ENCODE measurements around the gene AFAP1.

DNA sequence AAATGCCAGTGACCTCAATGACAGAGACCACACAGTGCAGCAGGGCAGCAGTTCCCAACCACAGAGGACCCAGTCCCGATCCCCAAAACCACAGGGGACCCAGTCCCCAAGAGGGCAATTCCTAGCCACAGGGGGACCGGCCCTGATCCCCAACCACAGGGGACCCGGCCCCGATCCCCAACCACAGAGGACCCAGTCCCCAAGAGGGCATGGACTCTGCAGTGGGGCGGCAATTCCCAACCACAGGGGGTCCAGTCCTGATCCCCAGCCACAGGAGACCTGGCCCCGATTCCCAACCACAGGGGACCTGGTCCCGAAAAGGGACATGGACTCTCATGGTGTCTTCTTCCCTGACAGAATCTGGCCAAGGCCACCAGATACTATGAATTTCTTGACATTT lies 136.3 kb downstream of the AFAP1 start:
- TF ChIP-seq CTCF (IDR thresholded peaks at IDR 0.05) (no peak), SIN3A (IDR thresholded peaks at IDR 0.05; ENCODE audit: borderline replicate concordance, insufficient read depth, low read depth, low read length) (no peak), POLR2AphosphoS5 (IDR thresholded peaks at IDR 0.05; ENCODE audit: low read depth, low read length) (no peak)
- TF ChIP-seq, protein P1, sequence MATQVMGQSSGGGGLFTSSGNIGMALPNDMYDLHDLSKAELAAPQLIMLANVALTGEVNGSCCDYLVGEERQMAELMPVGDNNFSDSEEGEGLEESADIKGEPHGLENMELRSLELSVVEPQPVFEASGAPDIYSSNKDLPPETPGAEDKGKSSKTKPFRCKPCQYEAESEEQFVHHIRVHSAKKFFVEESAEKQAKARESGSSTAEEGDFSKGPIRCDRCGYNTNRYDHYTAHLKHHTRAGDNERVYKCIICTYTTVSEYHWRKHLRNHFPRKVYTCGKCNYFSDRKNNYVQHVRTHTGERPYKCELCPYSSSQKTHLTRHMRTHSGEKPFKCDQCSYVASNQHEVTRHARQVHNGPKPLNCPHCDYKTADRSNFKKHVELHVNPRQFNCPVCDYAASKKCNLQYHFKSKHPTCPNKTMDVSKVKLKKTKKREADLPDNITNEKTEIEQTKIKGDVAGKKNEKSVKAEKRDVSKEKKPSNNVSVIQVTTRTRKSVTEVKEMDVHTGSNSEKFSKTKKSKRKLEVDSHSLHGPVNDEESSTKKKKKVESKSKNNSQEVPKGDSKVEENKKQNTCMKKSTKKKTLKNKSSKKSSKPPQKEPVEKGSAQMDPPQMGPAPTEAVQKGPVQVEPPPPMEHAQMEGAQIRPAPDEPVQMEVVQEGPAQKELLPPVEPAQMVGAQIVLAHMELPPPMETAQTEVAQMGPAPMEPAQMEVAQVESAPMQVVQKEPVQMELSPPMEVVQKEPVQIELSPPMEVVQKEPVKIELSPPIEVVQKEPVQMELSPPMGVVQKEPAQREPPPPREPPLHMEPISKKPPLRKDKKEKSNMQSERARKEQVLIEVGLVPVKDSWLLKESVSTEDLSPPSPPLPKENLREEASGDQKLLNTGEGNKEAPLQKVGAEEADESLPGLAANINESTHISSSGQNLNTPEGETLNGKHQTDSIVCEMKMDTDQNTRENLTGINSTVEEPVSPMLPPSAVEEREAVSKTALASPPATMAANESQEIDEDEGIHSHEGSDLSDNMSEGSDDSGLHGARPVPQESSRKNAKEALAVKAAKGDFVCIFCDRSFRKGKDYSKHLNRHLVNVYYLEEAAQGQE (IDR thresholded peaks at IDR 0.05; ENCODE audit: insufficient read depth in 1 of 2, low read depth in 2 of 2, low read length in 1 of 2): no peak
